OCI-M1 (cell line): ENCODE results near the gene GK2.

Source experiments
- DNase-seq: peaks from one replicate; lab custom pipeline; 2025; lab: John Stamatoyannopoulos, UW

Gene GK2

DNA sequence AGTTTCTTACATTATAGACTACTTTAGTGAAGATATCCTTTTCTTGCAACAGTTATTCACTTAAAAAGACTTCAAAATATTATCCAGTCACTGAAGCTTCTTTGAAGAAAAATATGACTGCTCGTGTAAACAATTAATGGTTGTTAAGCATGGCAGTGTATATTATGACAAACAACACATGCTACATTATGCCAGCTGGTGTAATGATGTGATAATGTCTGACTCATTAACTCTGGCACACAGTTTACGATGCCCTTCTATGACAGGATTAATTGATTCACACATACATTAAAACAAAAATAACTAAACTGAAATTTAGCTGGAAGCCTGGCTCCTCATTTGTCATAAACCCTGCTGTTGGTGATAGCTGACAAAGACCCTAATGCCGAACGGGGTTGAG, 22.4 kb downstream of the GK2 start:
- DNase-seq, result no peak

DNA sequence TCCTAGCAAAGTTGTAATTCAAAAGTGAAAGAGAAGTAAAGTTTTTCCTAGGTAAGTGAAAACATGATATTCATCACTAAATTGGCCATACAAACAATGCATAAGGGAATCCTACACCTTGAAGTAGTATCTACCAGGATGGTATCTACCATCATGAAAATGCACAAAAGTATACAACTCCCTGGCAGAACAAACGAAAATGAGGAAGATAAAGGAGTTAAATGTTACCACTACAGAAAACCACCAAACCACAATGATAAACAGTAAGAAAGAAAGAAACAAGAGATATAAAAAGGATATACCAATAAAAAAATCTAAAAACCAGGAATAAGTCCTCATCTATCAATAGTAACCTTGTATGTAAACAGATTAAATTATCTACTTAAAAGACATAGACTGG, 26.9 kb downstream of the GK2 start:
- peak; percentile 67 for DNase-seq

DNA sequence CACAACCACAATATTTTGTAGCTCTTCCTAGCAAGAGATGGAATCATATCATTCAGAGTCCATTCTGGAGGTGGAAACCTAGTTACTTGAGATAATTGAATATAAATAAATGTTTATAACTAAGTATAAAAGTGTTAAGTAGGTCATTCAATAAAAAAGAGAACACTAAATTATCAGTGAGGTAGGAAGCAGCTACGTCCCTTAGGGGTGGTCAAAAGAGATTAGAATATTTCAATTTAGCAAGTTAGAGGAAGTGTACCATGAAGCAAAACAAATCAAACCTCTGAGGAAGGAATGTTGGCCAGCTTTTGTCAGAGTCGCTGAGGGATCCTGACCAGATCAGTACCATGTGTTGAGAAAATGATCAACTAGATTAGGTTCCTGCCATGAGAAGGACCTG, 38.0 kb downstream of the GK2 start:
- DNase-seq, result no peak

DNA sequence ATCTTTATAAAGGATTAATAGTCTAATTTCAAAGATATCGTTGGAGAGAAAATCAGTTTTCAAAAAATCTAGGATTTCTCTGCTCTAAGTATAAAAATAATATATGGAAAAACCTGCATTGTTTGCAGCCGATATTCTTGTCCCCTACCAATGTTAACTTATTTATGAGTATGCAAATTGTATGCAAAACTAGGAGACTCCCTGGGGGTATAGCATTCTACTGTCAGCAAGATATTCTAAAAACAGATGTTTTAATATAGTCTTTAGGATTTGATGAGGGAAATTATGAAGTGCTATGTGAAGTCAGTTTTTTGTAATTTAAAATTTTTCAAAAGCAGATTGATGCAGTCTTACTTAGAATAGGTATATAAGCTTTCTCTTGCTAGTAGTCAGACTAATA, 40.9 kb downstream of the GK2 start:
- no peak for DNase-seq

DNA sequence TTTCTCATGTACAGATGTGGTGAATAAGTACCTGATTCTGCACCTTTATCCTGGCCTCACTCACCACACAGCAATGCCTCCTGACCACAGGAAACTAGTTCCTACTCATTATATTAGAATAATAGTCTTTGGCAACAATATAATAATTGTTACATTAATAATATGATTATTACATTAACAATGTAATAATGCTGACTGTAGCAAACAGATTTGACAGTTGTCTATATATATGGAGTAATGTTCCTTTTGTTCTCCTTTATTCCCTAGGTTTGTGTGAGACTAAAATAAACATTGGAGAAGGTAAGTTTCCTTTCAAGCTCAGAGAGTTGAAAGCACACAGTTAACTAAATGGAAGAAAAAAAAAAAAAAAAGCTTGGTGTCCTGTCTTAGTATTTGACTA, 41.6 kb downstream of the GK2 start:
- DNase-seq, result no peak

DNA sequence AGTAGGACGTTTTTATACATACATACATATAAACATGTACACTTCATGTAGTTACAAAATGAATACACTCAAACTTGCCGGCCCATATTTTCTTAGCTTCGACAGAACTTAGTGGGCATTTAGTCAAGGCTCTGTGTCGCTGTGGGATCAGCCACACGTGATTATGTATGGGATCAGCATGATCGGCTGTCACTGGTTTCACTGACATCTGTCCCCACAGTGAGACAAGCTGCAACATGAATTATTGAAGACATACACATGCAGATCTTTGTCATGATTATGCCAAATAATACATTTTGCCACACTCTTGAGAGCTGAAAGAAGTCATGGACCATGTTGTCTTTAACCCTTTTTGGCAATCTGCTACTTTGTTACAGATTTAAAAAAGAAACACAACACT, 44.0 kb downstream of the GK2 start:
- DNase-seq, result no peak

DNA sequence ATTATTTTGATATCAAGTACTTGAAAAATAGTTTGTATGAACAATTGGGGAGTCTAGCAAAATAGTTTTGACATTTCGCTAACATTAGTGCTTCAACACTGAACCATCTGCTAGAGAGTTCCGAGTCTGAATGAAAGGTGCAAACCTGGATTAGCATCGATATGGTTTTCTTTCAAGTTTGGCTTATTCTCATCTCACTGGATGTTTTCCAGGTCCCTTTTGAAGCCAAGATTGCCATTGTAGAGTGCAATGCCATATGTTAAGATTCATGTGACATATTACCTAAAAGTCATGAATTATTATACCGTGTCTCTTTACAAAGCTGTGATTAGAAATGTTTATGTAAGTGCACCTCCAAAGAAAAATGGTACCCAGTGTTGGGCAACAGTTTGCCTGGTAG, 45.4 kb downstream of the GK2 start:
- DNase-seq, result no peak

DNA sequence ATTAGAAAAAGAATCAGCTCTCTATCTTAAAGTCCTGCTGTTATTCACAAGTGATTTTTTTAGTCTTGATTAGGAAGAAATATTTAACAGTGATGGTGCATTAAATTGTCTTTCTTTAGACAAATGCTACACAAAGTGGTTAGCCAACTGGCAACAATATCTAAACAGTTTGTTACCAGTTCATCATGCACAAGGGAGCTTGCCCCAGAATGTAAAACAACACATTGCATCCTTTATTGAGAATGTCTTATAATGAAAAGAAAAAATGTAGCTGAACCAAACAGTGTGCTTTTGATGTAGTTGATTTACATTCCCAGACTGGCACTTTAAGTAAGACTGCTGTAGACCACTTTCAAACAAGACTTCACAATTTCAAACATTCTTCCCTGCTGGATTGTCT, 48.0 kb downstream of the GK2 start:
- DNase-seq, result no peak

DNA sequence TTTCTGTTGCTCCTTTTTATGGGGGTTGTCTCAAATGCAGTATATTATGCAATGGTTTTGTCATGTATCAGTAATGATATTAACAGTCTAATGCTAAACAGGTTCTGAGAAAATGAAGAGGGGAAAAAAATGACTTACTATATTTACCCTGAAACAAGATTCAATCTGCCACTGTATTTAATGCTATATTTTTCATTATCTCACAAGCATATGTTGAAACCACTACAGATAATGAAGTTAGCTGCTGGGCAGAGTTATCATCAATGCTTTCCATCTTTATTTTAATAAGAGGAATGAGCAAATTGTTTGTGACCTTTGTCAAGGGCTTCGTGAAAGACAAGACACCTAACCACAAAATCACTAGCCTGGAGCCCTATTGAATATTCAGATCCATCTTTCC, 49.6 kb downstream of the GK2 start:
- DNase-seq, result peak; percentile 4

DNA sequence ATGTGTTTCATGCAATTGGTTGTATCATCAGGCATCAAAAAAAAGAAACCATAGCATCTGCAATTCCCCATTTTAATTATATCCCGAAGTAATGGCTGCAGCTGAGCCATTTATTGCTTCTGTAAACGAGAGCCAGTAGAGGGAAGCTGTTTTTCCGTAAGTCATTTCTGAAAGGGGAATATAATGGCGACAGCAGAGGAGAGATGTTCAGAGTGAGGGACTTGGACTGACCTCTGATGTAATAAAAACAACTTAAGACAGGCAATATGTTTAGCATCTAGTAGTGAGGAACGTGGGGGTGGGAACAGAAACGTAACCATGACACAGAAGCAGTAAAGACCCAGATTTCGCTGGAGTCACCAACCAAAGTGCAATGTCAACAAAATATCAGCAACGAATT, 50.7 kb downstream of the GK2 start:
- no peak for DNase-seq
